Adipocyte (in vitro differentiated cells): ENCODE data around the gene CARD9.

Experiments used
- DNase-seq: peaks from one replicate; pipeline ENCODE4 v3.0.0-alpha.2; 2015; ENCODE audit warnings: low read depth
- H3K27me3 ChIP-seq: replicated peaks from 2 replicates; pipeline ENCODE4 v1.7.0; 2013; ENCODE audit warnings: mild to moderate bottlenecking, low read length, moderate library complexity; ENCODE audit not compliant: control insufficient read depth, insufficient read depth
- H3K36me3 ChIP-seq: 2 replicates; pipeline ENCODE4 v1.7.0; 2013; ENCODE audit warnings: low read length, mild to moderate bottlenecking, moderate library complexity; ENCODE audit not compliant: control insufficient read depth, insufficient read depth, severe bottlenecking
- H3K4me1 ChIP-seq: 2 replicates; pipeline ENCODE4 v1.7.0; 2013; ENCODE audit warnings: mild to moderate bottlenecking, low read length, moderate library complexity; ENCODE audit not compliant: control insufficient read depth, insufficient read depth
- H3K4me3 ChIP-seq: 2 replicates; pipeline ENCODE4 v1.7.0; 2013; ENCODE audit warnings: mild to moderate bottlenecking, low read length, moderate library complexity
- H3K9ac ChIP-seq: 2 replicates; pipeline ENCODE4 v1.7.0; 2013; ENCODE audit warnings: mild to moderate bottlenecking, low read length, moderate library complexity
- H3K9me3 ChIP-seq: 2 replicates; pipeline ENCODE4 v1.7.0; 2013; ENCODE audit warnings: mild to moderate bottlenecking, low read length, moderate library complexity; ENCODE audit not compliant: control insufficient read depth

The CARD9 gene

GRCh38 chr9:136314056-136314416, 59.4 kb downstream of the CARD9 start:
- DNase-seq = no peak
- H3K27me3 ChIP-seq = peaks cover 25% of the 10 kb centered on the region
- H3K4me1 ChIP-seq = no peaks in the 10 kb centered on the region
- H3K4me3 ChIP-seq = no peak overlapping the region
- no peaks in the 10 kb centered on the region for H3K36me3 ChIP-seq
- peaks cover 14% of the 10 kb centered on the region for H3K9me3 ChIP-seq
- no peak overlapping the region for H3K9ac ChIP-seq
